Measurements from ENCODE around the gene DMD.

DNA sequence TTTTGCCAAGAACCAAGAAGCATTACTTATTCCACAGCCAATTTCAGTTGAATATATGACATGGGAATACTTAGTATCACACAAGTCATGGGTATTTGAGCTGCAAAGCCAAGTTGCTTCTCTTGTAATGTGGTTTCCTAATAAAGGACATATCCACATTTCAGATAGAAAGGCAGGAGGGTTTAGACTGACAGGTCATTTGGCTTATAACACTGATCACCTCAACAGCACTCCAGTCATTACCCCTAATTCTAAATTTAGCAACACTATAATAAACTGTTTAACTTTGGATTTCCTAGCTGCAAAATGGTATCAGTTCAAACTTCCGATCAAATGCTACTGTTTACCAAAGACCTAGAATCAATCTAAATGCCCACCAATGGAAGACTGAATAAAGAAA lies 2025.5 kb downstream of the DMD start:
- TF ChIP-seq RAD21 (conservative IDR thresholded peaks at IDR 0.05 in 1 of 2, IDR thresholded peaks at IDR 0.05 in 1 of 2) (no peak), CHD4 (IDR thresholded peaks at IDR 0.05; ENCODE audit: borderline replicate concordance) (no peak), EP300 (IDR thresholded peaks at IDR 0.05) (no peak), CEBPB (IDR thresholded peaks at IDR 0.05) (no peak), POLR2A (IDR thresholded peaks at IDR 0.05; ENCODE audit: low read length) (no peak), PHF8 (IDR thresholded peaks at IDR 0.05; ENCODE audit: borderline replicate concordance, low read depth) (no peak), NR3C1 (IDR thresholded peaks at IDR 0.05) (no peak), SMC3 (IDR thresholded peaks at IDR 0.05) (no peak), HOXB13 (CRISPR knock-in tag; IDR thresholded peaks at IDR 0.05; ENCODE audit: low read depth) (no peak)
- TF ChIP-seq, protein P1, sequence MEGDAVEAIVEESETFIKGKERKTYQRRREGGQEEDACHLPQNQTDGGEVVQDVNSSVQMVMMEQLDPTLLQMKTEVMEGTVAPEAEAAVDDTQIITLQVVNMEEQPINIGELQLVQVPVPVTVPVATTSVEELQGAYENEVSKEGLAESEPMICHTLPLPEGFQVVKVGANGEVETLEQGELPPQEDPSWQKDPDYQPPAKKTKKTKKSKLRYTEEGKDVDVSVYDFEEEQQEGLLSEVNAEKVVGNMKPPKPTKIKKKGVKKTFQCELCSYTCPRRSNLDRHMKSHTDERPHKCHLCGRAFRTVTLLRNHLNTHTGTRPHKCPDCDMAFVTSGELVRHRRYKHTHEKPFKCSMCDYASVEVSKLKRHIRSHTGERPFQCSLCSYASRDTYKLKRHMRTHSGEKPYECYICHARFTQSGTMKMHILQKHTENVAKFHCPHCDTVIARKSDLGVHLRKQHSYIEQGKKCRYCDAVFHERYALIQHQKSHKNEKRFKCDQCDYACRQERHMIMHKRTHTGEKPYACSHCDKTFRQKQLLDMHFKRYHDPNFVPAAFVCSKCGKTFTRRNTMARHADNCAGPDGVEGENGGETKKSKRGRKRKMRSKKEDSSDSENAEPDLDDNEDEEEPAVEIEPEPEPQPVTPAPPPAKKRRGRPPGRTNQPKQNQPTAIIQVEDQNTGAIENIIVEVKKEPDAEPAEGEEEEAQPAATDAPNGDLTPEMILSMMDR (IDR thresholded peaks at IDR 0.05): no peak
- TF ChIP-seq, protein P2, sequence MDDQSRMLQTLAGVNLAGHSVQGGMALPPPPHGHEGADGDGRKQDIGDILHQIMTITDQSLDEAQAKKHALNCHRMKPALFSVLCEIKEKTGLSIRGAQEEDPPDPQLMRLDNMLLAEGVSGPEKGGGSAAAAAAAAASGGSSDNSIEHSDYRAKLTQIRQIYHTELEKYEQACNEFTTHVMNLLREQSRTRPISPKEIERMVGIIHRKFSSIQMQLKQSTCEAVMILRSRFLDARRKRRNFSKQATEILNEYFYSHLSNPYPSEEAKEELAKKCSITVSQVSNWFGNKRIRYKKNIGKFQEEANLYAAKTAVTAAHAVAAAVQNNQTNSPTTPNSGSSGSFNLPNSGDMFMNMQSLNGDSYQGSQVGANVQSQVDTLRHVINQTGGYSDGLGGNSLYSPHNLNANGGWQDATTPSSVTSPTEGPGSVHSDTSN (IDR thresholded peaks at IDR 0.05): no peak

All from A549 (cell line).